Common myeloid progenitor, CD34-positive (primary cell): Measurements from ENCODE around the gene NPBWR2.

Experiments used
- CTCF ChIA-PET: fragments of 350-600 bp; sonication (Branson Sonifier 250); formaldehyde crosslinking; loops from one replicate; lab custom pipeline; 2021; ENCODE audit warnings: antibody characterized with exemption; lab: Charles Lee
- POLR2A ChIA-PET: fragments of 350-600 bp; sonication (Branson Sonifier 250); formaldehyde crosslinking; loops from one replicate; lab custom pipeline; 2021; ENCODE audit warnings: antibody characterized with exemption; lab: Charles Lee
- DNase-seq, 3 donors: peaks; one replicate each; pipeline versions ENCODE4 v3.0.0 to v3.0.0-alpha.2; 2013
- H3K27ac ChIP-seq, 2 experiments: 1 replicate in 1 of 2; 2 replicates in 1 of 2; pipeline ENCODE4 v1.7.0; 2013; ENCODE audit warnings: inconsistent platforms in 2 of 2, low read length in 2 of 2, mild to moderate bottlenecking in 2 of 2, low read depth in 1 of 2, moderate library complexity in 1 of 2; ENCODE audit not compliant: severe bottlenecking in 2 of 2, insufficient read depth in 1 of 2, poor library complexity in 1 of 2
- H3K27me3 ChIP-seq, 5 experiments: replicated peaks in 2 of 5; 1 replicate in 3 of 5; 2 replicates in 2 of 5; pipeline versions ENCODE4 v1.6.1 to v1.7.0; 2013; ENCODE audit warnings: low read length in 4 of 5, mild to moderate bottlenecking in 2 of 5, moderate library complexity in 2 of 5, inconsistent platforms in 1 of 5; ENCODE audit not compliant: insufficient read depth in 5 of 5, control insufficient read depth in 4 of 5
- H3K36me3 ChIP-seq, 4 experiments: 1 replicate in 2 of 4; 2 replicates in 2 of 4; pipeline versions ENCODE4 v1.6.1 to v1.7.0; 2013; ENCODE audit warnings: low read length in 3 of 4, control low read depth in 1 of 4, mild to moderate bottlenecking in 1 of 4; ENCODE audit not compliant: control insufficient read depth in 4 of 4, insufficient read depth in 4 of 4
- H3K4me1 ChIP-seq, 4 experiments: 1 replicate in 3 of 4; 2 replicates in 1 of 4; pipeline versions ENCODE4 v1.6.1 to v1.7.1; 2013; ENCODE audit warnings: low read length in 3 of 4, mild to moderate bottlenecking in 3 of 4, control low read depth in 1 of 4, inconsistent platforms in 1 of 4, moderate library complexity in 1 of 4; ENCODE audit not compliant: control insufficient read depth in 4 of 4, insufficient read depth in 4 of 4; ENCODE audit errors: control extremely low read depth in 1 of 4
- H3K4me3 ChIP-seq, 7 experiments: 1 replicate in 4 of 7; 2 replicates in 3 of 7; pipeline versions ENCODE4 v1.5.1 to v1.7.0; 2013; ENCODE audit warnings: mild to moderate bottlenecking in 7 of 7, low read length in 6 of 7, moderate library complexity in 6 of 7, inconsistent platforms in 2 of 7, low read depth in 2 of 7, control low read depth in 1 of 7; ENCODE audit not compliant: insufficient read depth in 4 of 7, control insufficient read depth in 1 of 7; ENCODE audit errors: extremely low read depth in 1 of 7
- H3K9me3 ChIP-seq, 5 experiments: 1 replicate in 4 of 5; 2 replicates in 1 of 5; pipeline versions ENCODE4 v1.6.1 to v1.7.1; 2013; ENCODE audit warnings: low read length in 4 of 5, mild to moderate bottlenecking in 2 of 5, inconsistent platforms in 1 of 5, low read depth in 1 of 5, moderate library complexity in 1 of 5; ENCODE audit not compliant: control insufficient read depth in 4 of 5, insufficient read depth in 2 of 5; ENCODE audit errors: control extremely low read depth in 1 of 5
- WGBS: methylation state at CpG from one replicate; pipeline ENCODE4 v1.1.5; 2013; ENCODE audit not compliant: insufficient coverage; 5-methylcytosine and 5-hydroxymethylcytosine counted together

Gene NPBWR2

GRCh38 chr20:64146936-64147477 lies 39.6 kb upstream of the NPBWR2 start:
- Histone ChIP-seq H3K4me1 (no peaks in the 10 kb centered on the region), H3K27me3 (no peaks in the 10 kb centered on the region), H3K36me3 (no peaks in the 10 kb centered on the region), H3K27ac (no peak overlapping the region), H3K4me3 (no peak overlapping the region), H3K9me3 (peaks cover 0 to 15% (median 10%) of the 10 kb centered on the region in 5 experiments)
- ChIA-PET CTCF (no interaction called here), POLR2A (no interaction called here)
- 95% methylated on average over 7 of the region's 12 CpGs for WGBS
- DNase-seq, result no peak

- no peaks in the 10 kb centered on the region for H3K27me3 ChIP-seq
- H3K4me1 ChIP-seq, result no peaks in the 10 kb centered on the region
- no peaks in the 10 kb centered on the region for H3K36me3 ChIP-seq
- 90% methylated on average over 6 of the region's 7 CpGs for WGBS
- ChIA-PET CTCF (no interaction called here), POLR2A (no interaction called here)
- peaks cover 0 to 15% (median 10%) of the 10 kb centered on the region in 5 experiments for H3K9me3 ChIP-seq
- no peak for DNase-seq
- no peak overlapping the region for H3K4me3 ChIP-seq
- no peak overlapping the region for H3K27ac ChIP-seq
Observed at GRCh38 chr20:64146301-64146935, 39.1 kb upstream of the NPBWR2 start.

DNA sequence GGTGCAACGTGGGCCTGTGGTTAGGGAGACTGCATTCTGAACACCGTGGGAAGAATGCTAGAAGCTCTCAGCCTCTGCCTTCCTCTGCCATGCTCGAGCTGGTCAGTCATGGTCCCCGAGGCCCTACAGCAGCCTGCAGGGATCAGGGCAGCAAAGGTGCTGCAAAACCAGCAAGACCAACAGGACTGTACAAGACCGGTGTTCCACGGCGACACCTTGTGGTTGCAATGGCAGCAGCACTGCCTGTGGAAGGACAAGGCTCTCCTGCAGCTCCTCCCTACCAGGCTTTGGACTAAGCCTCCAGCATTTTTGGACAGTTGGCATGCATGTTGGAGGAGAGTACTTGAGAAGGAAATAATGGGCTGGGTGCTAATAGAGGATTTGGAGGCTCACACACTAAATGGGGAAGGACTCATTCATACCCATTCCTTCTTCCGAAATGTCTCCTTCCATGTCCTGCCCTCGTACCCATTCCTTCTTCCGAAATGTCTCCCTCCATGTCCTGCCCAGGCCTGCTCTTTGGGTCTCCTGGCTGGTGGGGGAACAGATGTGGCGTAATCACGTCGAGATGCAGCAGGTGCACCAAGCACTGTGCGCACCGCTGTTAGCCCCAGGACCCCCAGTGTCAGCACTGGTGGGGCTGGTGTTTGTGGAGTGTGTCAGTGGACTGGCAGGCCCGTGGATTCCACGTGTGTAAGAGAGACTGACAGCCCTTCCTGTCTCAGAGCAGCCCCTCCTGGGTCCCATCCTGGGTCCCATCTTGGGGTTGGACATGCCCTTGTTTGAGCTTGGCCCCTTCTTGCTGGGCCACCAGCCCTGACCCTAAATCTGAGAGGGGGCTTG lies 38.3 kb upstream of the NPBWR2 start:
- no peak overlapping the region for H3K4me3 ChIP-seq
- H3K9me3 ChIP-seq, result peaks cover 0 to 15% (median 10%) of the 10 kb centered on the region in 5 experiments
- 96% methylated on average over 15 of the region's 17 CpGs for WGBS
- POLR2A ChIA-PET, result no interaction called here
- H3K36me3 ChIP-seq, result no peaks in the 10 kb centered on the region
- CTCF ChIA-PET, result interaction anchor here (1.0 kb wide), 1 partner anchor 854 kb away, joined by 3 read pairs; no protein-coding TSS in a partner anchor
- H3K4me1 ChIP-seq, result no peaks in the 10 kb centered on the region
- peak in 1 of 3 donors; percentile 13 for DNase-seq
- no peak overlapping the region for H3K27ac ChIP-seq
- H3K27me3 ChIP-seq, result no peaks in the 10 kb centered on the region

- DNase-seq, result no peak
Observed at GRCh38 chr20:64144144-64144912, 37.0 kb upstream of the NPBWR2 start.

DNA sequence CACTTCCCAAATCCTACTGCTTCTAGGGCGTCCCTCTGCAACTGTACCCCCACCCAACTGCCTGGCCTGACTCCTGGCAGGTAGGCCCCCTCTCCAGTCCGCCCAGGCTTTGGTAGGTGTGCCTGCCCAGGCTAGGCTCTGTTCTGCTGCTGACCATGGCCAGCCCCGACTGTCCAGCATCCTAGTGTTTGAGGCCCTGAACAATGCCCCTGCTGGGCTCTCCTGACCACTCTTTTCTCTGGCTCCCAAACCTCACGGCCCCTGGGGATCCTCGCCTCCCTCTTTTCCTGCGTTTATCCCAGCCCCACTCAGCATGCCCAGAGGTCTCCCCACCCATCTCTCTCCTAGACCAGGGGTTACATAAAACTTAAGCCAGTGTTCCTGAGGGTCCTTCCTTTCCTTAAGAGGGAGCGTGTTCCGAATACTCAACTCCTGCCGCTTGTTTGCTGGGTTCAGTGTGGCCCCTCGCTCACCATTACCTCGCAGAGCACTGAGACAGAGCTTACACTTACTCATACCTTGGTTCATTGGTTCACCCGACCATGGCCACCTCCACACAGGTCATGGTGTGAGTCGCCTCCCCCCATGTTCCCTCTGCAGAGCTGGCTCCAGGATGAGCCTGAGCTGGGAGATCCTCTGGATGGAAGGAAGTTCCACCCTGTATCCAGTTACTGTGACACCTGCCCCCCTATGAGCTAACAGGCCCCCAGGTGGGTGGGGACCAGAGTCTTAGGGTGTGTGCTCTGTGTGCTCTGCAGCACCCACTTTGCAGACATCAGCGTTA lies 35.8 kb upstream of the NPBWR2 start:
- Histone ChIP-seq H3K36me3 (no peaks in the 10 kb centered on the region), H3K4me1 (no peaks in the 10 kb centered on the region), H3K4me3 (no peak overlapping the region), H3K9me3 (peaks cover 0 to 12% (median 10%) of the 10 kb centered on the region in 5 experiments), H3K27me3 (no peaks in the 10 kb centered on the region), H3K27ac (no peak overlapping the region)
- no peak for DNase-seq
- 92% methylated on average over 13 of the region's 14 CpGs for WGBS
- CTCF ChIA-PET, result no interaction called here
- POLR2A ChIA-PET, result no interaction called here

More at GRCh38 chr20:64144144-64144912, 37.0 kb upstream of the NPBWR2 start:
- Histone ChIP-seq H3K4me3 (no peak overlapping the region), H3K36me3 (no peaks in the 10 kb centered on the region), H3K27me3 (no peaks in the 10 kb centered on the region), H3K9me3 (peaks cover 0 to 12% (median 10%) of the 10 kb centered on the region in 5 experiments), H3K4me1 (no peaks in the 10 kb centered on the region), H3K27ac (no peak overlapping the region)
- ChIA-PET CTCF (interaction anchor here (1.0 kb wide), 1 partner anchor 853 kb away, joined by 3 read pairs; no protein-coding TSS in a partner anchor), POLR2A (no interaction called here)
- 92% methylated on average over 6 of the region's 8 CpGs for WGBS

GRCh38 chr20:64142590-64142989 lies 35.2 kb upstream of the NPBWR2 start:
- ChIA-PET POLR2A (no interaction called here), CTCF (no interaction called here)
- DNase-seq, result peak in 2 of 3 donors; percentile 21 to 23
- 25% methylated on average over 4 of the region's 9 CpGs for WGBS
- H3K4me1 ChIP-seq, result no peaks in the 10 kb centered on the region
- no peak overlapping the region for H3K4me3 ChIP-seq
- no peaks in the 10 kb centered on the region for H3K27me3 ChIP-seq
- peaks cover 0 to 12% (median 10%) of the 10 kb centered on the region in 5 experiments for H3K9me3 ChIP-seq
- H3K36me3 ChIP-seq, result no peaks in the 10 kb centered on the region
- no peak overlapping the region for H3K27ac ChIP-seq
